A673 (cell line): ENCODE results near the gene NLGN1. TPM values are rescaled to one million over a fixed set of nuclear protein-coding genes. Genes with fewer than 3 reads are reported as not detected.

Experiments
- BruUV-seq: library from RNA; stranded (reverse); fragments of 400-500 nt; replicated peaks from 2 replicates; lab custom pipeline; 2021; lab: Mats Ljungman, UMichigan
- CTCF ChIA-PET: fragments of 300-600 bp; sonication (Branson Sonifier 250); formaldehyde crosslinking; loops from one replicate; lab custom pipeline; 2022; ENCODE audit warnings: antibody characterized with exemption; lab: Charles Lee
- POLR2A ChIA-PET: fragments of 300-600 bp; sonication (Branson Sonifier 250); formaldehyde crosslinking; loops from one replicate; lab custom pipeline; 2022; ENCODE audit warnings: antibody characterized with exemption; ENCODE audit not compliant: low non-redundant PET; lab: Charles Lee
- DNase-seq: peaks from one replicate; pipeline ENCODE4 v3.0.0-alpha.2; 2015; ENCODE audit warnings: low spot score
- H3K27ac ChIP-seq: fragments of 200-600 bp; sonication (generic); 2 replicates; pipeline ENCODE4 v1.5.1; 2016; ENCODE audit warnings: mixed run types, low read depth, mild to moderate bottlenecking, mixed read lengths, antibody characterized with exemption, low read length; ENCODE audit not compliant: poor library complexity, severe bottlenecking
- H3K27me3 ChIP-seq: fragments of 200-600 bp; sonication (generic); replicated peaks from 2 replicates; pipeline ENCODE4 v1.6.1; 2017; ENCODE audit warnings: mixed run types, low read depth, mild to moderate bottlenecking, mixed read lengths, antibody characterized with exemption, low read length; ENCODE audit not compliant: insufficient read depth, poor library complexity
- H3K36me3 ChIP-seq: fragments of 200-600 bp; sonication (generic); 2 replicates; pipeline ENCODE4 v1.6.1; 2016; ENCODE audit warnings: mixed run types, mild to moderate bottlenecking, mixed read lengths, antibody characterized with exemption, low read length; ENCODE audit not compliant: insufficient read depth, poor library complexity, severe bottlenecking
- H3K4me1 ChIP-seq: fragments of 200-600 bp; sonication (generic); 2 replicates; pipeline ENCODE4 v1.6.1; 2017; ENCODE audit warnings: mixed run types, mild to moderate bottlenecking, mixed read lengths, antibody characterized with exemption, low read length; ENCODE audit not compliant: insufficient read depth, poor library complexity, severe bottlenecking
- H3K4me3 ChIP-seq: fragments of 200-600 bp; sonication (generic); 2 replicates; pipeline ENCODE4 v1.5.1; 2016; ENCODE audit warnings: low read depth, mixed run types, mild to moderate bottlenecking, mixed read lengths, low read length; ENCODE audit not compliant: poor library complexity, severe bottlenecking
- H3K9me3 ChIP-seq: fragments of 200-600 bp; sonication (generic); 2 replicates; pipeline ENCODE4 v1.6.1; 2016; ENCODE audit warnings: mixed run types, low read depth, mild to moderate bottlenecking, mixed read lengths, antibody characterized with exemption, low read length; ENCODE audit not compliant: poor library complexity, severe bottlenecking
- EZH2 ChIP-seq: fragments of 200-600 bp; sonication (generic); IDR thresholded peaks from 2 replicates; pipeline ENCODE4 v1.6.1; 2017; ENCODE audit warnings: borderline replicate concordance, low read depth, mild to moderate bottlenecking, mixed read lengths, antibody characterized with exemption, low read length; ENCODE audit not compliant: poor library complexity, severe bottlenecking
- intact Hi-C: fragments of 100-400 bp; cut with micrococcal nuclease; formaldehyde crosslinking; loops from one replicate; pipeline ENCODE4 v1.10.0; 2022; ENCODE audit not compliant: unreplicated experiment
- total RNA-seq: library from RNA; stranded (reverse); gene quantifications from 2 replicates; pipeline ENCODE4 v1.2.3, GENCODE V29; 2021
- TF ChIP-seq, protein P1 (sequence below): fragments of 300-800, 200-600 bp; sonication (generic); conservative IDR thresholded peaks from 2 replicates; pipeline ENCODE4 v1.5.1; 2017; ENCODE audit warnings: low read depth, mild to moderate bottlenecking, antibody characterized with exemption, low read length, moderate library complexity, mixed read lengths

Gene NLGN1
- total RNA-seq, 1 experiment from 2014 or later = 0.39 TPM

- ChIA-PET CTCF (no interaction called here), POLR2A (no interaction called here)
- intact Hi-C loops = no loop called here
- Histone ChIP-seq H3K4me1 (peaks cover 16% of the 10 kb centered on the region), H3K36me3 (no peaks in the 10 kb centered on the region), H3K27ac (no peak overlapping the region), H3K9me3 (no peaks in the 10 kb centered on the region), H3K27me3 (no peaks in the 10 kb centered on the region), H3K4me3 (no peak overlapping the region)
- no peak for DNase-seq
- no TSS peak for BruUV-seq
- no peak for TF ChIP-seq EZH2
Measured at GRCh38 chr3:174202561-174202960, 805.0 kb downstream of the NLGN1 start.

DNA sequence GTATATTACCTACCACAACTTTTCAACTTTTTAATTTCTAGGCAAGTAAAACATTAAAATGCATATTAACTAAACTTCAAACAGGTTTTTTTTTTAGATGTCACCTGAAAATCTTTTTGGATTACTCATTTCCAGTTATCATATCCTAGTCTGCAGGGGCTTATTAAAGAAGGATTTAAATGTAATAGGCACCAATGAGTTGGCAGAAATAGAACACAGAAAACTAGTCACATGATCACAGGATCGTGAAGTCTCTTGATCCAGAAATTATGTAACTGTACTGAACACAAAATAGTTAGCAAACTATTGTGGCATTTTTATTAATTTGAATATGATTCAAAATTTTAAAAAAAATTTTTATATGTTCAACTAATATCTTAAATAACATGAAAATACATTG, 807.2 kb downstream of the NLGN1 start:
- peak; percentile 53 for DNase-seq
- POLR2A ChIA-PET = no interaction called here
- Histone ChIP-seq H3K4me1 (peaks cover 16% of the 10 kb centered on the region), H3K4me3 (peak overlapping the region; percentile 2), H3K9me3 (no peaks in the 10 kb centered on the region), H3K27ac (no peak overlapping the region), H3K36me3 (no peaks in the 10 kb centered on the region), H3K27me3 (no peaks in the 10 kb centered on the region)
- intact Hi-C loops = no loop called here
- TF ChIP-seq, protein P1, sequence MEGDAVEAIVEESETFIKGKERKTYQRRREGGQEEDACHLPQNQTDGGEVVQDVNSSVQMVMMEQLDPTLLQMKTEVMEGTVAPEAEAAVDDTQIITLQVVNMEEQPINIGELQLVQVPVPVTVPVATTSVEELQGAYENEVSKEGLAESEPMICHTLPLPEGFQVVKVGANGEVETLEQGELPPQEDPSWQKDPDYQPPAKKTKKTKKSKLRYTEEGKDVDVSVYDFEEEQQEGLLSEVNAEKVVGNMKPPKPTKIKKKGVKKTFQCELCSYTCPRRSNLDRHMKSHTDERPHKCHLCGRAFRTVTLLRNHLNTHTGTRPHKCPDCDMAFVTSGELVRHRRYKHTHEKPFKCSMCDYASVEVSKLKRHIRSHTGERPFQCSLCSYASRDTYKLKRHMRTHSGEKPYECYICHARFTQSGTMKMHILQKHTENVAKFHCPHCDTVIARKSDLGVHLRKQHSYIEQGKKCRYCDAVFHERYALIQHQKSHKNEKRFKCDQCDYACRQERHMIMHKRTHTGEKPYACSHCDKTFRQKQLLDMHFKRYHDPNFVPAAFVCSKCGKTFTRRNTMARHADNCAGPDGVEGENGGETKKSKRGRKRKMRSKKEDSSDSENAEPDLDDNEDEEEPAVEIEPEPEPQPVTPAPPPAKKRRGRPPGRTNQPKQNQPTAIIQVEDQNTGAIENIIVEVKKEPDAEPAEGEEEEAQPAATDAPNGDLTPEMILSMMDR = no peak
- TF ChIP-seq EZH2 = no peak
- no TSS peak for BruUV-seq
- CTCF ChIA-PET = no interaction called here

DNA sequence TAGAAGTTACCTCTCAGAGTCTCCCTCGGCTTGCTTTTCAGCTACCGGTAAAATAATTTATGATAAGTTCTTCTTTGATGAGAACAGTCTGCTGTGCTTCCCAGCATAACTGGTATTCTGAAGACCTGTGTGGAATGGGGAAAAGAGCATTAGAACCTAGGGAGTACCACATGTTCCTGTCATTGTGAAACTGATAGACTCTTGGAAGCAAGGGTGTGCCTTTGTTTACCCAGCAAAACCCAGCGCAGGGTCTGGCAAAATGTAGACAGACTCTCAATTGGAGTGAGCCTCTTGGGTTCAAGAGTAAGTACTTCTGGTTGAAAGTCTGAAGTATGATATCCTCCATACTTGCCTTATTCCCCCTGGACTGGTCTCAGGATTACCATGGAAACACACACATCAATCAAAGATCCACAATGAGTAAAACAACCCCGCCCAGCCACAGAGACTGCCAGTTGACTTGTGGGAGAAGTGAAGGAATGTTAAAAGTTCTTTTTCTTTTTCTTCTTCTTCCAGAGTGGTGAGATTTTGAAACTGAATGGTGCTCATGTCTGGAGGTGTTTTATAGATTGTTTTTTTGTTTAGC, 809.2 kb downstream of the NLGN1 start:
- CTCF ChIA-PET = no interaction called here

More for the DNA sequence above, 809.2 kb downstream of the NLGN1 start:
- POLR2A ChIA-PET = no interaction called here
- intact Hi-C loops = no loop called here
- Histone ChIP-seq H3K9me3 (no peaks in the 10 kb centered on the region), H3K36me3 (no peaks in the 10 kb centered on the region), H3K4me3 (no peak overlapping the region), H3K27me3 (no peaks in the 10 kb centered on the region), H3K27ac (no peak overlapping the region), H3K4me1 (peaks cover 13% of the 10 kb centered on the region)
- no TSS peak for BruUV-seq
- DNase-seq = peak; percentile 15
- TF ChIP-seq, protein P1 = no peak
- TF ChIP-seq EZH2 = no peak
